Liver (tissue), 9 donors: ENCODE data around the gene POGK. TPM values are rescaled to one million over a fixed set of nuclear protein-coding genes. Genes with fewer than 3 reads are reported as not detected.

Experiments used
- DNase-seq: peaks from one replicate; pipeline ENCODE4 v3.0.0-alpha.2; 2017; ENCODE audit warnings: low spot score
- H3K27ac ChIP-seq, 2 donors: one replicate each; pipeline ENCODE4 v1.7.0; 2013; ENCODE audit warnings: inconsistent platforms in 2 of 2, low read length in 2 of 2, control low read depth in 1 of 2, low read depth in 1 of 2, mild to moderate bottlenecking in 1 of 2
- H3K27me3 ChIP-seq, 4 donors: one replicate each; pipeline versions ENCODE4 v1.6.1 to v1.7.0; 2013; ENCODE audit warnings: low read length in 3 of 4, inconsistent platforms in 1 of 4, mild to moderate bottlenecking in 1 of 4, moderate library complexity in 1 of 4; ENCODE audit not compliant: control insufficient read depth in 4 of 4, insufficient read depth in 4 of 4
- H3K36me3 ChIP-seq, 4 donors: one replicate each; pipeline versions ENCODE4 v1.6.1 to v1.7.0; 2013; ENCODE audit warnings: low read length in 3 of 4, mild to moderate bottlenecking in 3 of 4, low read depth in 1 of 4, moderate library complexity in 1 of 4; ENCODE audit not compliant: control insufficient read depth in 4 of 4, insufficient read depth in 3 of 4
- H3K4me1 ChIP-seq, 4 donors: one replicate each; pipeline versions ENCODE4 v1.6.1 to v1.7.0; 2013; ENCODE audit warnings: low read length in 3 of 4, mild to moderate bottlenecking in 3 of 4, moderate library complexity in 1 of 4; ENCODE audit not compliant: control insufficient read depth in 4 of 4, insufficient read depth in 4 of 4
- H3K4me3 ChIP-seq, 3 donors: one replicate each; pipeline versions ENCODE4 v1.6.1 to v1.7.0; 2013; ENCODE audit warnings: low read length in 3 of 3, control low read depth in 1 of 3, low read depth in 1 of 3, mild to moderate bottlenecking in 1 of 3
- H3K9ac ChIP-seq, 2 donors: one replicate each; pipeline ENCODE4 v1.7.0; 2013; ENCODE audit warnings: low read length in 2 of 2, mild to moderate bottlenecking in 2 of 2, moderate library complexity in 2 of 2, control low read depth in 1 of 2, low read depth in 1 of 2
- H3K9me3 ChIP-seq, 4 donors: one replicate each; pipeline versions ENCODE4 v1.6.1 to v1.7.0; 2013; ENCODE audit warnings: low read length in 3 of 4; ENCODE audit not compliant: control insufficient read depth in 4 of 4
- FOXA1 ChIP-seq: IDR thresholded peaks from 2 replicates; pipeline ENCODE4 v1.6.1; 2016; ENCODE audit warnings: antibody characterized with exemption
- FOXA2 ChIP-seq: IDR thresholded peaks from 2 replicates; pipeline ENCODE4 v1.6.1; 2016; ENCODE audit warnings: antibody characterized with exemption
- GABPA ChIP-seq, 2 donors: IDR thresholded peaks in 1 of 2; conservative IDR thresholded peaks in 1 of 2; 2 replicates each; pipeline ENCODE4 v1.6.1; 2016; ENCODE audit warnings: antibody characterized with exemption in 2 of 2, mild to moderate bottlenecking in 1 of 2, moderate library complexity in 1 of 2
- HNF4A ChIP-seq, 2 donors: conservative IDR thresholded peaks; 2 replicates each; pipeline ENCODE4 v1.6.1; 2016; ENCODE audit warnings: antibody characterized with exemption in 2 of 2, mild to moderate bottlenecking in 2 of 2
- HNF4G ChIP-seq: IDR thresholded peaks from 2 replicates; pipeline ENCODE4 v1.6.1; 2016; ENCODE audit warnings: antibody characterized with exemption
- JUND ChIP-seq, 2 donors: IDR thresholded peaks; 2 replicates each; pipeline ENCODE4 v1.6.1; 2016; ENCODE audit warnings: antibody characterized with exemption in 2 of 2
- NR2F2 ChIP-seq: IDR thresholded peaks from 2 replicates; pipeline ENCODE4 v1.6.1; 2016; ENCODE audit warnings: antibody characterized with exemption
- RAD21 ChIP-seq, 2 donors: IDR thresholded peaks; 2 replicates each; pipeline ENCODE4 v1.6.1; 2016; ENCODE audit warnings: antibody characterized with exemption in 2 of 2, mild to moderate bottlenecking in 2 of 2
- RXRA ChIP-seq, 2 donors: IDR thresholded peaks; 2 replicates each; pipeline ENCODE4 v1.6.1; 2017 to 2018; ENCODE audit warnings: antibody characterized with exemption in 2 of 2, mild to moderate bottlenecking in 1 of 2
- SP1 ChIP-seq: IDR thresholded peaks from 2 replicates; pipeline ENCODE4 v1.6.1; 2018; ENCODE audit warnings: antibody characterized with exemption, mild to moderate bottlenecking
- TAF1 ChIP-seq: conservative IDR thresholded peaks from 2 replicates; pipeline ENCODE4 v1.6.1; 2016; ENCODE audit warnings: antibody characterized with exemption, mild to moderate bottlenecking
- YY1 ChIP-seq: IDR thresholded peaks from 2 replicates; pipeline ENCODE4 v1.6.1; 2016; ENCODE audit warnings: antibody characterized with exemption, mild to moderate bottlenecking
- WGBS: extraction: QIAGEN DNeasy Blood & Tissue Kit; methylation state at CpG from one replicate; pipeline ENCODE4 v1.1.7; 2013; 5-methylcytosine and 5-hydroxymethylcytosine counted together
- polyA plus RNA-seq, 2 donors: library from polyadenylated mRNA; stranded (reverse) in 1 of 2; unstranded in 1 of 2; fragments of 200-250 nt in 1 of 2; fragments of >200 nt in 1 of 2; fragmentation: Nextera tagmentation in 1 of 2; extraction: Ambion mirVana in 1 of 2; gene quantifications; one replicate each; pipeline versions ENCODE4 v1.2.1 to v1.2.3, GENCODE V29; 2013 to 2015
- total RNA-seq, 2 donors: library from RNA; depleted of rRNA; stranded (reverse); fragments of >200 nt; gene quantifications; one replicate each; pipeline ENCODE4 v1.2.3, GENCODE V29; 2014
- TF ChIP-seq, protein P1 (sequence below): IDR thresholded peaks from 2 replicates; pipeline ENCODE4 v1.6.1; 2016; ENCODE audit warnings: antibody characterized with exemption, mild to moderate bottlenecking
- TF ChIP-seq, protein P2 (sequence below): IDR thresholded peaks from 2 replicates; pipeline ENCODE4 v1.6.1; 2016; ENCODE audit warnings: antibody characterized with exemption
- TF ChIP-seq, protein P3 (sequence below): IDR thresholded peaks from 2 replicates; pipeline ENCODE4 v1.6.1; 2016; ENCODE audit warnings: antibody characterized with exemption
- TF ChIP-seq, protein P4 (sequence below): IDR thresholded peaks from 2 replicates; pipeline ENCODE4 v1.6.1; 2016; ENCODE audit warnings: antibody characterized with exemption
- TF ChIP-seq, protein P5 (sequence below): fragments of 150-350 bp; IDR thresholded peaks from 2 replicates; pipeline ENCODE4 v1.5.1; 2017; ENCODE audit warnings: improper control_type of control experiment, low read depth, low read length; ENCODE audit not compliant: missing input control
- donor health status: healthy.
- donor health status: healthy.
- donor health status: healthy.
- donor health status: healthy.
- donor health status: healthy.

The POGK gene
- total and polyA plus RNA-seq, 4 donors: 4.2 to 14.1 (median 6.7) TPM

DNA sequence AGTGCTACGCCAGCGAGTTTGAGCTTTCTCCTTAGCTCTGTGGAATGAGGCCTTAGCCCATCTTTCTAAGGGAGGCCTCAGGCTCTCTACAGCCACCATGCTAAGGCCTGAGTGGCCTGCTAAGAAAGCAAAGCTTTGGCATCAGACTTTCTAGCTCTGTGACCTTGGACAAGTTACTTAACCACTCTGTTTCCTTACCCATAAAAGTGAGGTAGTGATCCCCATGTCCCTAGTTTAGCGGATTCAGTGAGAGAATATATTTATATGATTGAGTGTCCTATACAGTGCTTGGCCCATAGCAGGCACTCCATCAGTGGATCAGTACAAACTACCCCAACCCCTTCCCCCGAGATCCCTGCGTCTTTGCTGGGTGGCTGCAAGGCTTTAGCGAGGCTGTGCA lies 4.0 kb downstream of the POGK start:
- Histone ChIP-seq H3K27ac (no peak overlapping the region), H3K9me3 (no peaks in the 10 kb centered on the region), H3K4me3 (no peak overlapping the region), H3K36me3 (peaks cover 9 to 66% (median 45%) of the 10 kb centered on the region in 4 donors), H3K4me1 (peaks cover 2 to 27% (median 17%) of the 10 kb centered on the region in 4 donors), H3K27me3 (no peaks in the 10 kb centered on the region), H3K9ac (no peak overlapping the region)
- no peak for DNase-seq
- TF ChIP-seq SP1: no peak
- TF ChIP-seq JUND (IDR thresholded peaks at IDR 0.05): no peak
- no peak for TF ChIP-seq HNF4G
- WGBS: 88% methylated on average over 6 of the region's 6 CpGs

DNA sequence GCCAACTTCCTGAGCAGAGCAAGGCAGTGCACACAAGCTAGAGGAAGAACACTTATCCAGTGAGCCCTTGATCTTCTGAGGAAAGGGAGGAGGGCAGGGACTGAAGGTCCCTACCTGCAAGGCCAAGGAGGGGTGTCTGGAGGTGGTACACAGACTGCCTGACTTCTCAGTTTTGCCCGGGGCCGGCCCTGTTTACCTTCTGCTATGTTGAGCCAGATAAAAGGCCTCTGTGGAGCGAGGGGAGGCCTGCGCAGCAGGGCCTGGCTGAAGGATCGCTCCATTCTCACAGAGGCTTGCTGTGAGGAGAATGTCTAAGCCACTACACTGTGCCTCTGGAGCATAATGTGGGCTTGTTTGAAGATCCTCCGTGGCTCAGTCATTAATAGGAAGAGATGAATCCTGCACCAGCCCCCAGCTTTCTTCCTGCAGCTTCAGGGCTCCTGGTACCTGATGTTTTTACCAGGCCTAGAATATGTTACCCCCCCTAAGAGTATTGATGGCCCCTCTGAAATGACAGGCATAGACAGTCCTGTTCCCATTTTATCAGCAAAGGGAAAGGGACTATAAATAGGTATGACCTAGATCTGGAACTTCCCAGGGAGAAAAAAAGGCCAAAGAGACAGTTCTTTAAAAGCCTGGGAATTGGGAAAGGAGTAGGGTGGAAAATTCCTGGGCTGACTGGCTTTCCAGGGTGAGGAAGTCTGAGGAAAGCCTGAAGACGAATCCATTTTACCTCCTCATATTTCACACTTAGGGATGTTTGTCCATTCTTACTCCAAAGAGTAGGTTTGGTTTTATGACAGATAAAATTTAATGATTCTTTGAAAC lies 4.7 kb downstream of the POGK start:
- Histone ChIP-seq H3K36me3 (peaks cover 9 to 73% (median 48%) of the 10 kb centered on the region in 4 donors), H3K9ac (no peak overlapping the region), H3K9me3 (no peaks in the 10 kb centered on the region), H3K4me1 (peaks cover 2 to 20% (median 14%) of the 10 kb centered on the region in 4 donors), H3K27ac (no peak overlapping the region), H3K4me3 (no peak overlapping the region), H3K27me3 (no peaks in the 10 kb centered on the region)
- 81% methylated on average over 7 of the region's 7 CpGs for WGBS
- no peak for TF ChIP-seq YY1
- TF ChIP-seq, protein P1, sequence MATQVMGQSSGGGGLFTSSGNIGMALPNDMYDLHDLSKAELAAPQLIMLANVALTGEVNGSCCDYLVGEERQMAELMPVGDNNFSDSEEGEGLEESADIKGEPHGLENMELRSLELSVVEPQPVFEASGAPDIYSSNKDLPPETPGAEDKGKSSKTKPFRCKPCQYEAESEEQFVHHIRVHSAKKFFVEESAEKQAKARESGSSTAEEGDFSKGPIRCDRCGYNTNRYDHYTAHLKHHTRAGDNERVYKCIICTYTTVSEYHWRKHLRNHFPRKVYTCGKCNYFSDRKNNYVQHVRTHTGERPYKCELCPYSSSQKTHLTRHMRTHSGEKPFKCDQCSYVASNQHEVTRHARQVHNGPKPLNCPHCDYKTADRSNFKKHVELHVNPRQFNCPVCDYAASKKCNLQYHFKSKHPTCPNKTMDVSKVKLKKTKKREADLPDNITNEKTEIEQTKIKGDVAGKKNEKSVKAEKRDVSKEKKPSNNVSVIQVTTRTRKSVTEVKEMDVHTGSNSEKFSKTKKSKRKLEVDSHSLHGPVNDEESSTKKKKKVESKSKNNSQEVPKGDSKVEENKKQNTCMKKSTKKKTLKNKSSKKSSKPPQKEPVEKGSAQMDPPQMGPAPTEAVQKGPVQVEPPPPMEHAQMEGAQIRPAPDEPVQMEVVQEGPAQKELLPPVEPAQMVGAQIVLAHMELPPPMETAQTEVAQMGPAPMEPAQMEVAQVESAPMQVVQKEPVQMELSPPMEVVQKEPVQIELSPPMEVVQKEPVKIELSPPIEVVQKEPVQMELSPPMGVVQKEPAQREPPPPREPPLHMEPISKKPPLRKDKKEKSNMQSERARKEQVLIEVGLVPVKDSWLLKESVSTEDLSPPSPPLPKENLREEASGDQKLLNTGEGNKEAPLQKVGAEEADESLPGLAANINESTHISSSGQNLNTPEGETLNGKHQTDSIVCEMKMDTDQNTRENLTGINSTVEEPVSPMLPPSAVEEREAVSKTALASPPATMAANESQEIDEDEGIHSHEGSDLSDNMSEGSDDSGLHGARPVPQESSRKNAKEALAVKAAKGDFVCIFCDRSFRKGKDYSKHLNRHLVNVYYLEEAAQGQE: peak; percentile 80
- DNase-seq: no peak

DNA sequence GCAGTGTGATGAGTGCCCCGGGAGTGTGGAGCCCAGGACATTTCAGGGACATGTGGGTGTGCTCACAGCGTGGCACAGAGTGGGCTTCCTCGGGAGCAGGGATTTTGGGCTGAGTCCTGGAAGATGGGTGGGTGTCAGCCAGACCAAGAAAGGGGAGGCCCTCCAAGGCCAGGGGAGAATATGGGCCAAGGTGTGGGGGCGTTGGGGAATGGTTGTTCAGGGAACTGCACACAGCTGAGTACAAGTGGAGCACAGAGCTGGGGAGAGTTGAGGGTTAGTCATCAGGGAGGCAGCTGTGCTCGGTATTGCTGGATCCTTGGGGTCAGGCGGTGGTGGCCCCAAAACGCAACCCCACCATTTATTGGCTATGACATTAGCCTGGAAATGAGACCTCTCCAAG lies 5.5 kb downstream of the POGK start:
- no peak overlapping the region for H3K27ac ChIP-seq
- TF ChIP-seq HNF4A (conservative IDR thresholded peaks at IDR 0.05) (no peak), RAD21 (IDR thresholded peaks at IDR 0.05) (no peak), TAF1 (no peak), FOXA2 (no peak), RXRA (IDR thresholded peaks at IDR 0.05) (no peak), YY1 (no peak), FOXA1 (no peak), GABPA (IDR thresholded peaks at IDR 0.05 in 1 of 2, conservative IDR thresholded peaks at IDR 0.05 in 1 of 2) (no peak), JUND (IDR thresholded peaks at IDR 0.05) (no peak), NR2F2 (no peak)
- TF ChIP-seq, protein P2, sequence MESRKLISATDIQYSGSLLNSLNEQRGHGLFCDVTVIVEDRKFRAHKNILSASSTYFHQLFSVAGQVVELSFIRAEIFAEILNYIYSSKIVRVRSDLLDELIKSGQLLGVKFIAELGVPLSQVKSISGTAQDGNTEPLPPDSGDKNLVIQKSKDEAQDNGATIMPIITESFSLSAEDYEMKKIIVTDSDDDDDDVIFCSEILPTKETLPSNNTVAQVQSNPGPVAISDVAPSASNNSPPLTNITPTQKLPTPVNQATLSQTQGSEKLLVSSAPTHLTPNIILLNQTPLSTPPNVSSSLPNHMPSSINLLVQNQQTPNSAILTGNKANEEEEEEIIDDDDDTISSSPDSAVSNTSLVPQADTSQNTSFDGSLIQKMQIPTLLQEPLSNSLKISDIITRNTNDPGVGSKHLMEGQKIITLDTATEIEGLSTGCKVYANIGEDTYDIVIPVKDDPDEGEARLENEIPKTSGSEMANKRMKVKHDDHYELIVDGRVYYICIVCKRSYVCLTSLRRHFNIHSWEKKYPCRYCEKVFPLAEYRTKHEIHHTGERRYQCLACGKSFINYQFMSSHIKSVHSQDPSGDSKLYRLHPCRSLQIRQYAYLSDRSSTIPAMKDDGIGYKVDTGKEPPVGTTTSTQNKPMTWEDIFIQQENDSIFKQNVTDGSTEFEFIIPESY: no peak
- TF ChIP-seq, protein P3, sequence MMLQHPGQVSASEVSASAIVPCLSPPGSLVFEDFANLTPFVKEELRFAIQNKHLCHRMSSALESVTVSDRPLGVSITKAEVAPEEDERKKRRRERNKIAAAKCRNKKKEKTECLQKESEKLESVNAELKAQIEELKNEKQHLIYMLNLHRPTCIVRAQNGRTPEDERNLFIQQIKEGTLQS: no peak
- TF ChIP-seq, protein P4, sequence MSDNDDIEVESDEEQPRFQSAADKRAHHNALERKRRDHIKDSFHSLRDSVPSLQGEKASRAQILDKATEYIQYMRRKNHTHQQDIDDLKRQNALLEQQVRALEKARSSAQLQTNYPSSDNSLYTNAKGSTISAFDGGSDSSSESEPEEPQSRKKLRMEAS: no peak
- TF ChIP-seq, protein P5, sequence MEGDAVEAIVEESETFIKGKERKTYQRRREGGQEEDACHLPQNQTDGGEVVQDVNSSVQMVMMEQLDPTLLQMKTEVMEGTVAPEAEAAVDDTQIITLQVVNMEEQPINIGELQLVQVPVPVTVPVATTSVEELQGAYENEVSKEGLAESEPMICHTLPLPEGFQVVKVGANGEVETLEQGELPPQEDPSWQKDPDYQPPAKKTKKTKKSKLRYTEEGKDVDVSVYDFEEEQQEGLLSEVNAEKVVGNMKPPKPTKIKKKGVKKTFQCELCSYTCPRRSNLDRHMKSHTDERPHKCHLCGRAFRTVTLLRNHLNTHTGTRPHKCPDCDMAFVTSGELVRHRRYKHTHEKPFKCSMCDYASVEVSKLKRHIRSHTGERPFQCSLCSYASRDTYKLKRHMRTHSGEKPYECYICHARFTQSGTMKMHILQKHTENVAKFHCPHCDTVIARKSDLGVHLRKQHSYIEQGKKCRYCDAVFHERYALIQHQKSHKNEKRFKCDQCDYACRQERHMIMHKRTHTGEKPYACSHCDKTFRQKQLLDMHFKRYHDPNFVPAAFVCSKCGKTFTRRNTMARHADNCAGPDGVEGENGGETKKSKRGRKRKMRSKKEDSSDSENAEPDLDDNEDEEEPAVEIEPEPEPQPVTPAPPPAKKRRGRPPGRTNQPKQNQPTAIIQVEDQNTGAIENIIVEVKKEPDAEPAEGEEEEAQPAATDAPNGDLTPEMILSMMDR: no peak

More for the DNA sequence above, 5.5 kb downstream of the POGK start:
- no peak overlapping the region for H3K4me3 ChIP-seq
- H3K4me1 ChIP-seq: peaks cover 2 to 19% (median 14%) of the 10 kb centered on the region in 4 donors
- H3K36me3 ChIP-seq: peaks cover 12 to 81% (median 56%) of the 10 kb centered on the region in 4 donors
- DNase-seq: no peak
- H3K9ac ChIP-seq: no peak overlapping the region
- 82% methylated on average over 7 of the region's 7 CpGs for whole genome bisulfite sequencing
- no peaks in the 10 kb centered on the region for H3K27me3 ChIP-seq
- no peaks in the 10 kb centered on the region for H3K9me3 ChIP-seq
